K562 (cell line): ENCODE data around the gene BAIAP2. TPM values are rescaled to one million over a fixed set of nuclear protein-coding genes. Genes with fewer than 3 reads are reported as not detected.

Experiments
- CBX5 ChIP-seq: IDR thresholded peaks from 2 replicates; pipeline ENCODE4 v1.6.1; 2014; ENCODE audit warnings: low read depth, borderline replicate concordance
- CCNT2 ChIP-seq: IDR thresholded peaks from 2 replicates; pipeline ENCODE4 v1.6.1; 2011; ENCODE audit warnings: borderline replicate concordance, low read depth, mild to moderate bottlenecking, moderate library complexity, mixed read lengths, low read length; ENCODE audit not compliant: insufficient read length; ENCODE audit errors: extremely low read depth
- DNMT1 ChIP-seq: fragments of 450-650 bp; IDR thresholded peaks from 2 replicates; pipeline ENCODE4 v1.6.1; 2016; ENCODE audit warnings: antibody characterized with exemption, mild to moderate bottlenecking
- ELF2 ChIP-seq: fragments of 250-450 bp; sonication (Bioruptor Pico); IDR thresholded peaks from 2 replicates; pipeline ENCODE4 v1.5.0; 2021; ENCODE audit warnings: mild to moderate bottlenecking
- ERF ChIP-seq: fragments of 450-650 bp; formaldehyde crosslinking; IDR thresholded peaks from 2 replicates; pipeline ENCODE4 v1.4.0; 2020; ENCODE audit warnings: mild to moderate bottlenecking, mixed read lengths
- HSF4 ChIP-seq: fragments of 250-450 bp; sonication (Bioruptor Pico); IDR thresholded peaks from 2 replicates; pipeline ENCODE4 v2.1.2; 2022; ENCODE audit warnings: mild to moderate bottlenecking, moderate library complexity, borderline replicate concordance
- ID3 ChIP-seq, 2 experiments: fragments of 250-450 bp in 1 of 2; fragments of 450-650 bp in 1 of 2; sonication (Bioruptor Pico) in 1 of 2; IDR thresholded peaks; 2 replicates each; pipeline versions ENCODE4 v1.6.1 to v1.8.0; 2016 to 2021; ENCODE audit warnings: mild to moderate bottlenecking in 2 of 2, moderate library complexity in 2 of 2, missing compliant biosample characterization in 1 of 2, missing genetic modification characterization in 1 of 2
- KAT8 ChIP-seq: fragments of 450-650 bp; IDR thresholded peaks from 2 replicates; pipeline ENCODE4 v1.6.1; 2016; ENCODE audit warnings: low read depth, mild to moderate bottlenecking
- LCOR ChIP-seq: sonication (generic); formaldehyde crosslinking; IDR thresholded peaks from 2 replicates; pipeline ENCODE4 v1.8.0; 2022; ENCODE audit warnings: mild to moderate bottlenecking, missing genetic modification reagents
- MAX ChIP-seq: sonication (generic); formaldehyde crosslinking; IDR thresholded peaks from 2 replicates; pipeline ENCODE4 v1.9.0; 2022; ENCODE audit warnings: mild to moderate bottlenecking, missing genetic modification reagents
- MLLT1 ChIP-seq, 2 experiments: fragments of 450-650 bp; IDR thresholded peaks; 2 replicates each; pipeline ENCODE4 v1.6.1; 2016
- RERE ChIP-seq: sonication (generic); formaldehyde crosslinking; IDR thresholded peaks from 2 replicates; pipeline ENCODE4 v1.8.0; 2023; ENCODE audit warnings: missing genetic modification reagents, mild to moderate bottlenecking, borderline replicate concordance
- SMAD3 ChIP-seq: fragments of 450-650 bp; formaldehyde crosslinking; conservative IDR thresholded peaks from 2 replicates; pipeline ENCODE4 v1.4.0; 2020; ENCODE audit warnings: mild to moderate bottlenecking
- SRSF1 ChIP-seq: fragments of 200-400 bp; formaldehyde crosslinking; IDR thresholded peaks from 2 replicates; pipeline ENCODE4 v1.6.1; 2017; ENCODE audit warnings: mild to moderate bottlenecking, low read depth, low read length, moderate library complexity
- U2AF2 ChIP-seq: fragments of 200-400 bp; formaldehyde crosslinking; optimal IDR thresholded peaks from 2 replicates; pipeline ENCODE3; 2017; ENCODE audit warnings: low read depth, mild to moderate bottlenecking, low read length
- USF1 ChIP-seq: sonication (generic); formaldehyde crosslinking; IDR thresholded peaks from 2 replicates; pipeline ENCODE4 v1.9.0; 2022; ENCODE audit warnings: mild to moderate bottlenecking, missing genetic modification reagents
- ZNF197 ChIP-seq: fragments of 200-800 bp; sonication (Bioruptor generic); IDR thresholded peaks from 2 replicates; pipeline ENCODE4 v1.6.1; 2016; ENCODE audit warnings: low read depth, missing genetic modification characterization, missing compliant biosample characterization
- ZNF311 ChIP-seq: fragments of 250-450 bp; sonication (Bioruptor Pico); IDR thresholded peaks from 2 replicates; pipeline ENCODE4 v1.4.0; 2020; ENCODE audit warnings: mild to moderate bottlenecking, moderate library complexity
- ZNF77 ChIP-seq: fragments of 250-450 bp; sonication (Bioruptor Pico); IDR thresholded peaks from 2 replicates; pipeline ENCODE4 v1.5.0; 2020
- polyA plus RNA-seq, 8 experiments: library from polyadenylated mRNA; depleted of rRNA in 4 of 8; stranded (reverse) in 5 of 8; unstranded in 3 of 8; fragments of >200 nt; fragmentation: Nextera tagmentation in 2 of 8; fragmentation: Illumina TruSeq in 1 of 8; extraction: Ambion mirVana in 2 of 8; extraction: Trizol in 1 of 8; gene quantifications; 2 replicates each; pipeline versions ENCODE4 v1.2.1 to v1.2.3, GENCODE V29; 2011 to 2014; ENCODE audit warnings: inconsistent platforms in 1 of 8, missing spikeins in 1 of 8
- total RNA-seq, 7 experiments: library from RNA; depleted of rRNA in 6 of 7; stranded (reverse); fragments of >200 nt in 6 of 7; fragmentation: Illumina TruSeq in 2 of 7; extraction: Trizol in 2 of 7; gene quantifications; 2 replicates each; pipeline versions ENCODE4 v1.2.1 to v1.2.3, GENCODE V29; 2011 to 2021; ENCODE audit warnings: low replicate concordance in 1 of 7

Gene BAIAP2
- total and polyA plus RNA-seq, 9 of the 15 experiments (the other 6 are each of a cell fraction or from before 2014, with no cell fraction given) = 2.3 to 51.6 (median 18.4) TPM

GRCh38 chr17:81094509-81095382 lies 59.8 kb downstream of the BAIAP2 start (continued):
- TF ChIP-seq SMAD3 = no peak
- TF ChIP-seq RERE (CRISPR knock-in tag) = no peak
- TF ChIP-seq U2AF2 = no peak
- peak; percentile 71 for TF ChIP-seq USF1 (CRISPR knock-in tag)
- TF ChIP-seq LCOR (CRISPR knock-in tag) = 0 out of 2 replicates have a peak, but pooled peaks have one; percentile 41
- TF ChIP-seq MAX = peak; percentile 92
- TF ChIP-seq CBX5 = no peak
- TF ChIP-seq SRSF1 = no peak
- TF ChIP-seq ZNF77 (CRISPR knock-in tag) = no peak
- TF ChIP-seq CCNT2 = peak; percentile 56
- no peak for TF ChIP-seq ERF
- TF ChIP-seq KAT8 = no peak
- no peak for TF ChIP-seq ID3 (CRISPR knock-in tag; IDR thresholded peaks at IDR 0.05)
- peak; percentile 45; the same call in 1 of the 2 replicates for TF ChIP-seq ID3 (tag; IDR thresholded peaks at IDR 0.05)
- no peak for TF ChIP-seq ZNF197
- no peak for TF ChIP-seq ZNF311
- peak in 1 of 2 experiments; percentile 43; a peak in 1 of 4 replicates for TF ChIP-seq MLLT1 (IDR thresholded peaks at IDR 0.05)
- no peak for TF ChIP-seq DNMT1
- TF ChIP-seq HSF4 (CRISPR knock-in tag) = no peak
- no peak for TF ChIP-seq ELF2 (CRISPR knock-in tag)
